Cerebellar cortex (tissue), 1 donor: Measurements from ENCODE around the gene BCL2L1.
A peak's percentile ranks its signal among the peaks of the same experiment; 100 is the strongest.
"Not testable (repeated sequence)": the region's sequence is repeated elsewhere in the genome, so short reads cannot be mapped to it uniquely, and the experiment has no call there.

Source experiments
- DNase-seq: peaks from one replicate; pipeline ENCODE4 v3.0.0-alpha.2; 2015; ENCODE audit warnings: low spot score

Gene BCL2L1

GRCh38 chr20:31722257-31723068 lies at the start of gene BCL2L1:
BCL2L1 (minus strand) TSS chr20:31722868; CDS start chr20:31722218, 650 bp downstream.
- DNase-seq = peak; percentile 79

DNA sequence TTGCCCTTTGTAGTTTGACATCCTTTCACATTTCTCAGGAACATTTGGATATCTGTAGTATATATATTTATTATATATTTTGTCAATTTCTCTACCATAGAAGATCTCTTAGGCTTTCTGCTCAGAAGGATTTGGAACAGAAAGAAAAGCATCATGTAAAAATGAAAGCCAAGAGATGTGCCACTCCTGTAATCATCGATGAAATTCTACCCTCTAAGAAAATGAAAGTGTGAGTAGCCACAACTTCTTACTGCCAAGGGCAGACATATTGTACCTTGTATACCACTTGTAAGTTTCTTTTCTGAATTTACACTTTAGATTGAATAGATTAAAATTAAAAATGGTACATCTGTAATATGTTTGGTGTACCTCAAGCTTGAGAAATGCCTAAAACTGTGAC lies 47.6 kb upstream of the BCL2L1 start:
- DNase-seq = no peak

DNA sequence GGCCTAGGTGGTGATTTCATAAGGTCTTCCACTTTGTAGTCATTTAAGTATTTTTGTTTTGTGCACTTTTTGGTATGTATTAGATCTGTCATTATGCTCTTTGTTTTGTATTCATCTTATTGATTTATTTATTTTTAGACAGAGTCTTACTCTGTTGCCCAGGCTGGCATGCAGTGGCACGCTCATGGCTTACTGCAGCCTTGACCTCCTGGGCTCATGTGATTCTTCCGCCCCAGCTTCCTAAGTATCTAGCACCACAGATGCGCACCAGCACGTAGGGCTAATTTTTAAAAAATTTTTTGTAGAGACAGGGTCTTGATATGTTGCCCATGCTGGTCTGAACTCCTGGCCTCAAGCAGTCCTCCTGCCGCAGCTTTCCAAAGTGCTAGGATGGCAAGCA lies 47.0 kb upstream of the BCL2L1 start:
- no peak for DNase-seq

GRCh38 chr20:31767805-31768204 lies 45.1 kb upstream of the BCL2L1 start:
- DNase-seq = no peak

DNA sequence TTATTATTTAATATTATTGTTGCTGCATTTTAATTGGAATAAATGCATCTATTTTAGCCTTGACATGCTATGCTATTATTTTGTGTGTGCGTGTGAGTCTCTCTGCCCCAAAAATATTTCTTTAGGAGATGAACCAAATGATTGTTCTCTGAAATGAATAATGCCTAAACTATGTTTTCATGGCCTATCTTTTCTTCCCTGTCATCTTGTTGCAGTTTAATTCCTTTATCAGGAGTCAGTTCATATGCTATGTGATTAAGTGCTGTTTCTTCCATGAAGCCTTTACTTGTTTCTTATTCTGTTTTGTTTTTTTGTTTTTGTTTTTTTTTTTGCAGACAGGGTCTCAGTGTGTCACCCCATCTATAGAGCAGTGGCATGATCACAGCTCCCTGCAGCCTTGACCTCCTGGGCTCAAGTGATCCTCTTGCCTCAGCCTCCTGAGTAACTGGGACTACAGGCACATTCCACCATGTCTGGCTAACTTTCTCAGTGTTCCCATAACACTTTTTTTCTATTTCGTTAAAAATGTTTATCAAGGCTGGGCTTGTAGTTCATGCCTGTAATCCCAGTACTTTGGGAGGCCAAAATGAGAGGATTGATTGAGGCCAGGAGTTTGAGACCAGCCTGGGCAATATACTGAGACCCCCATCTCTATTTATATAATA lies 42.1 kb upstream of the BCL2L1 start:
- no peak for DNase-seq

- DNase-seq = no peak
These were observed 38.0 kb upstream of the BCL2L1 start for GRCh38 chr20:31760519-31761240.

DNA sequence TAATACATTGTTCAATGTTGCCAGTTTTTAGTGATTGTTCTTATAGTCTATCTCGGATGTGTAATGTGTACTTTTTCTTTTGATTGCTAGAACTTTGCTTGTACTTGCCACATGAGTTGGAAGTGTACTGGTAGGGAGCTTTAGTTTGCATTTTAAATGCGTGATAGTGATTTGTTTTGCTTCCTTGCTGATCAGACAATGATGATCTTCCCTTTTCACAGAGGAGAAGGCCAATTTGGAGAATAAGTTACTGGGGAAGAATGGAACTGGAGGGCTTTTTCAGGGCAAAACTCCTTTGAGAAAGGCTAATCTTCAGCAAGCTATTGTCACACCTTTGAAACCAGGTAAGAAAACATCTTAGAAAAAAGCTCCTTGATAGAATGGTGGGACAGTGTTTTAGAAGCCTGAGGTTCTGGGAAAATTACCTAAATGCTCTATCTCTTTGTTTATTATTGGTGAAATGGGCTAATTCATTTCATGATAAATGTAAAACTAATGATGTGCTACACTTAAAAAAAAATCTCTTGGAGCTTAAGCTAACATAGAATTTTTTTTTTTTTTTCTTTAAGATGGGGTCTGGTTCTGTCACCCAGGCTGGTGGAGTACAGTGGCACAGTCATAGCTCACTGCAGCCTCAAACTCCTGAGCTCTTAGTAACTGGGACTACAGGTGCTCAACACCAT lies 37.3 kb upstream of the BCL2L1 start:
- DNase-seq = no peak

- DNase-seq = no peak
These were observed 36.3 kb upstream of the BCL2L1 start for GRCh38 chr20:31758991-31759390.

GRCh38 chr20:31758521-31758920 lies 35.9 kb upstream of the BCL2L1 start:
- no peak for DNase-seq

DNA sequence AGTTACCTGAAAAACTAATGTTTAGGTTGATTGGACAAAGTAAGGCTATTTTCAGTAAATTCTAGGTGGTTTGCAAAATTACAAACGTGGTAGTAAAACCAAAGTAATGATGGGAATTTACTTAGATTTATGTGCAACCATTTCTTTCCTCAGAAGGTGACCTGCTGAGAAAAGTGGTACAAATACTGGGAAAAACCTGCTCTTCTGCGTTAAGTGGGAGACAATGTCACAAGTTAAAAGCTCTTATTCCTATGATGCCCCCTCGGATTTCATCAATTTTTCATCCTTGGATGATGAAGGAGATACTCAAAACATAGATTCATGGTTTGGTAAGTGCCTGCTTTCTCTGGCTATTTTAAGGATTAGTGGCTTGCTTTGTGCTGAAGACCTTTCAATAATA lies 34.6 kb upstream of the BCL2L1 start:
- no peak for DNase-seq

GRCh38 chr20:31751126-31751525 lies 28.5 kb upstream of the BCL2L1 start:
- DNase-seq = no peak

DNA sequence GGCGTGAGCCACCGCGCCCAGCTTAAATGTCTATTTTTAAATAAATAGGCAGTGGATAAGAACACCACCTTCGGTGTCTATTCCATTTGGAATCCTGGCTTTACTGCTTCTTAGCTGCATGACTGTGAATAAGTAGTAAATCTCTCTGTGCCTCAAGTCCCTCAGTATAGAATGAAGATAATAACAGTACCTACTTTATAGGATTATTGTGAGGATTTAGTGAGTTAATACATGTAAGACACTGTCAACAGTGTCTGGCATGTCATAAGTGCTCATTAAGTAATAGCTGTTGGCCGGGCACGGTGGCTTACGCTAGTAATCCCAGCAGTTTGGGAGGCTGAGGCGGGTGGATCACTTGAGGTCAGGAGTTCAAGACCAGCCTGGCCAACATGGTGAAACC lies 26.6 kb upstream of the BCL2L1 start:
- no peak for DNase-seq

GRCh38 chr20:31747640-31748039 lies 25.0 kb upstream of the BCL2L1 start:
- DNase-seq = no peak

DNA sequence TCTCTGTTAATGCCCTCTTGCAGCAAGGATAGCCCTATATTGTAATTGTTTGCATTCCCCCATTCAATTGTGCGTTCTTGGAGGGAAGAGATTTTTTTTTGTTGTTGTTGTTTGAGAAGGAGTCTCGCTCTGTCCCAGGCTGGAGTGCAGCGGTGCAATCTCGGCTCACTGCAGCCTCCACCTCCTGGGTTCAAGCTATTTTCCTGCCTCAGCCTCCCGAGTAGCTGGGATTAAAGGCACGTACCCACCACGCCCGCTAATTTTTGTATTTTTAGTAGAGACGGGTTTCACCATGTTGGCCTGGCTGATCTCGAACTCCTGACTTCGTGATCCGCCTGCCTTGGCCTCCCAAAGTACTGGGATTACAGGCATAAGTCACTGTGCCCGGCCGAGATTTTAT lies 24.4 kb upstream of the BCL2L1 start:
- DNase-seq = not testable (repeated sequence)

DNA sequence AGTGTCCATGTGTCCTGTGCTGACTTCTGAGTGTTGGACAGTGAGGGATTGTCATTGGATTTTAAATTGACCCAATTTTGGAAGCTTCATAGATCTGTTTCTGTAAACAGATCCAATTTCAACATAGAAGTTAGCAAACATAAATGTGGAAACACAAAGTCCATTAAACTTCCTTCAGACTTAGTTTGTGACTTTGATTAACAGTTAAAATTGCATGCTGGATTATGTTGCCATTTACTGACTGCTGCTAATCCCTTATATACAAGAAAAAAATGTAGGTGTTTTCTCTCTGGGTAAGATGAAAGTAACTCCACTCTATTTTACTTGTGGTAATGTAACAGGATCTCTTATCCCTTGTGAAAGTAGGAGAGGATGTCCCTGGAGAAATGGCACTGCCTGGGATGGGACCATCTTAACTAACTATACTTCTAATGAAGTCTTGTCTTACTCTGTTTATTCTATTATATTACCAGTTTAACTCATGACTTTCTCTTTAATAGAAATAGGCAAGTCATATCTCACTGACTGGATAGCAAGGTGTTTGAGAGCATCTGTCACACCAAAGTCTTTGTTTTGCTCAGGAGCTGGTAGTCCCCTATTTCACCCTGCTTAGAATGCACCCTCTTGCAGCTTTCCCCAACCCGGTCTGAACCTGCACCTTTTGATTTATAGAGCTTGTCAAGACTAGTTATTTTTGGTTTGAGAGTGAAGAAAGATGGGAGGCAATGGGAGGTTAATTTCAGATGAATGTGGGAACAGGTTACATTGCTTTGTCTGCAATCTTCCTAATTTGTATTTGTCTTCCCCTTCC lies 23.6 kb upstream of the BCL2L1 start:
- no peak for DNase-seq

DNA sequence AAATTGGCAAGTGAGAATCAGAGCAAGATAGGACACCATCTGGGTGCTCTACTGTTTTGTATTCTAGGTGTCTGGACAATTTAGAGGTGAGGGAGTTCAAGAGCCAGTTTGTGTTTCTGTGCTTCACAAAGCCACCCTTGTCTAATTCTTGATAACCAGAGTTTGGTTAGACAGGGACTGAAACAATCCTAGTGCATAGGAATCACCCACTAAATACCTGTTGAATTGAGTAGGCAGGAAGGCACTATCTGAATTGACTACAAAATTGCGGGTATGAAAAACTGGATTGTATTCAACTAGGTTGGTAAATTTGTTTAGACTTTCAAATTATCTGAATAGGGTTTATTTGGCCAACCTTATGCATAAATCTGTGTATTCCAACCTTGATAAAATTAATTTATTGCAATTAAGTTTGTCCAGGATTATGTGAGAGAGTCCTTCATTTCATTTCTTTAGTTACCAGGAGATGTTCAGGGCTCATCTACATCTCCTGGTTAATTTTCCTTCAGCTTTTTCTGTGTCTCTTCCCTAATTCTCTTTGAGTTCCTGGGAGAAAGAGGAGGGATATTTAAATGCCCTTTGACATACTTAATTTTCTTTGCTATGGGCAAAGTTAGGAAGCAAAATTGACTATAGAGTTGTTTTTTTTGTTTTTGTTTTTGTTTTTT lies 18.1 kb upstream of the BCL2L1 start:
- no peak for DNase-seq

- DNase-seq = no peak
These were observed 17.5 kb upstream of the BCL2L1 start for GRCh38 chr20:31740208-31740607.

DNA sequence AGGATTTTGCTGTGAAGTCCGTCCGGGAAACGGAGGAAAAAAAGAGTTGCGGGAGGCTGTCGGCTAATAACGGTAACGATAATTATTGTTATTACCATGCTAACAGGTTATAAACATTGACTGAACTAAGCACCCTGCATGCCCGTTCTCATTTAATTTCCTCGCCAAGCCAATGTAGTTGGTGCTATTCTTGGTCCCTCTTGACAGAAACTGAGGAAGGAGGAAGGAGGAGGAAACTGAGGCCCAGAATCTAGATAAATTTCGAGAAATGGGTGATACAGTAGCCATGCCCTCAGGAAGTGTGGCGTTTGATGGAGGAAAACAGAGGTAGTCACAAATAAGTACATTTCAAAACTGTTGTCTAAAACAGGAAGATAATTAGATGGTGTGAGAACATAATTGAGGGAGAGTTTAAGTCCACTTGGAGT lies 16.9 kb upstream of the BCL2L1 start:
- no peak for DNase-seq

GRCh38 chr20:31738729-31739549 lies 16.3 kb upstream of the BCL2L1 start, which contains the start of gene TPX2:
TPX2 (plus strand) TSS chr20:31739290; CDS start chr20:31757477, 18,187 bp downstream.
- peak; percentile 99 for DNase-seq

DNA sequence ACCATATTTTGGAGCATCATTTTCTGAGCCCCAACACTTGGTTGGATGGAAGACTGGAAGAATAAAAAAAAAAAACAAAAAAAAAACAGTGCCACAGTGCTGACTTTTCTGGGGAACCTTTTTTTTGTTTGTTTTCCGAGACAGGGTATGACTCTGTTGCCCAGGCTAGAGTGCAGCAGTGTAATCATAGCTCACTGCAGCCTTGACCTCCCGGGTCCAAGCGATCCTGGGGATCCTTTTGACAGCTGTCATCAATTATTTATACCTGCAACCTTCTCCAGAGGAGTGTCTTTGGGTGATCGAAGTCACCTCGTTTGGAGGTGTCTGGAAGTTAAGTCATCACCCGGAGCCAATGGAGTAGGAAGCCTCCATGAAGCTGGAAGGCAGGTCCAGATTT lies 8.7 kb upstream of the BCL2L1 start:
- no peak for DNase-seq
